ENCODE measurements around the gene PRKAG2. TPM values are rescaled to one million over a fixed set of nuclear protein-coding genes. Genes with fewer than 3 reads are reported as not detected.

The PRKAG2 gene
- total and polyA plus RNA-seq, 10 donors: 15.8 to 50.9 (median 32.8) TPM

DNA sequence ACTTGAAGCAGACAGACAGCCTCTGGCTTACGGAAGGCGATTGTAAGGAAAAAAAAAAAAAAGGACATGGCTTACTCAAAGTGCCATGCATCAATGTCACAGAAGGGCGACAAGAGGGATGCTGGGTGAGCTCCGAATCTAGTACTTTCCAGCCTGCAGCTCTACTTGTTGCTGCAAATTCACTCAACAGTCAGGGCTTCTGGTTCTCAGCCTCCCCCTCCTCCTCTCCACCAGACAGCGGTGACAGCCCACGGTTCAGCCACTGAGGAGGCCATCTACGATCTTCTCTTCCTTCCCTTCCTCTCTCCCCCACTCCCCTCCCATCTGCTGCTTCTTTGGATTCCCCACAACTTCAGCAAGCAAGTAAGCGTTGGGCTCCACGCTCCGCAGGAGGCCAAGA lies 63.5 kb downstream of the PRKAG2 start:
- DNase-seq: no peak
- WGBS, 5 donors: 68 to 73% (median 69%) methylated on average over 10 of the region's 10 CpGs
- no peak overlapping the region for H3K27ac ChIP-seq
- TF ChIP-seq, protein P1, sequence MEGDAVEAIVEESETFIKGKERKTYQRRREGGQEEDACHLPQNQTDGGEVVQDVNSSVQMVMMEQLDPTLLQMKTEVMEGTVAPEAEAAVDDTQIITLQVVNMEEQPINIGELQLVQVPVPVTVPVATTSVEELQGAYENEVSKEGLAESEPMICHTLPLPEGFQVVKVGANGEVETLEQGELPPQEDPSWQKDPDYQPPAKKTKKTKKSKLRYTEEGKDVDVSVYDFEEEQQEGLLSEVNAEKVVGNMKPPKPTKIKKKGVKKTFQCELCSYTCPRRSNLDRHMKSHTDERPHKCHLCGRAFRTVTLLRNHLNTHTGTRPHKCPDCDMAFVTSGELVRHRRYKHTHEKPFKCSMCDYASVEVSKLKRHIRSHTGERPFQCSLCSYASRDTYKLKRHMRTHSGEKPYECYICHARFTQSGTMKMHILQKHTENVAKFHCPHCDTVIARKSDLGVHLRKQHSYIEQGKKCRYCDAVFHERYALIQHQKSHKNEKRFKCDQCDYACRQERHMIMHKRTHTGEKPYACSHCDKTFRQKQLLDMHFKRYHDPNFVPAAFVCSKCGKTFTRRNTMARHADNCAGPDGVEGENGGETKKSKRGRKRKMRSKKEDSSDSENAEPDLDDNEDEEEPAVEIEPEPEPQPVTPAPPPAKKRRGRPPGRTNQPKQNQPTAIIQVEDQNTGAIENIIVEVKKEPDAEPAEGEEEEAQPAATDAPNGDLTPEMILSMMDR (IDR thresholded peaks at IDR 0.05 in 8 of 11, conservative IDR thresholded peaks at IDR 0.05 in 3 of 11): no peak
- no peak for TF ChIP-seq POLR2AphosphoS5 (IDR thresholded peaks at IDR 0.05)
- no peak for TF ChIP-seq POLR2A (IDR thresholded peaks at IDR 0.05)
- H3K4me1 ChIP-seq: peaks cover 0 to 9% (median 0%) of the 10 kb centered on the region in 6 donors
- H3K36me3 ChIP-seq: no peaks in the 10 kb centered on the region
- no peak overlapping the region for H3K4me3 ChIP-seq
- intact Hi-C loops (cut with DNase I; ENCODE audit: low total_unique reads): no loop called here
- H3K9me3 ChIP-seq: no peaks in the 10 kb centered on the region
- H3K27me3 ChIP-seq (replicated peaks in 1 of 7): no peaks in the 10 kb centered on the region

DNA sequence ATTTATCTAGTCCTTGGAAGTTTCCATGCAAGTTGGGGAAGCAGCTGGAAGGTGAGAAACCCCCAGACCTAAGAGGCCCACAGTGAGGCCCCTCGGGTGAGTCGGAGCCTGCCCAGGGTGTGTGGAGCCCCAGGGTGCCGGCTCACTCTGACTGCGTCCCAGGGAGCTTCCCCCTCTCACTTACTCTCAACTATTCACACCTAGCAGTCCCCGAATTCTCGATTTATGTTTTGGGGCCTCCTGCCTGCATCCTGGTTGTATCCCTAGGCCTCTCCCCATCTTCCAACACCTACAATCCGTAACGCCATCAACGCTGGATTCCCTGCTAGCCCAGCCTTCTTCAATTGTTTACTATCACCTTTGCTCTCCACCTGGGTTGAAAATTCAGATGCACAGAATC lies 63.9 kb downstream of the PRKAG2 start:
- WGBS, 5 donors: 81 to 90% (median 86%) methylated on average over 9 of the region's 9 CpGs
- H3K4me1 ChIP-seq: peaks cover 0 to 11% (median 0%) of the 10 kb centered on the region in 6 donors

DNA sequence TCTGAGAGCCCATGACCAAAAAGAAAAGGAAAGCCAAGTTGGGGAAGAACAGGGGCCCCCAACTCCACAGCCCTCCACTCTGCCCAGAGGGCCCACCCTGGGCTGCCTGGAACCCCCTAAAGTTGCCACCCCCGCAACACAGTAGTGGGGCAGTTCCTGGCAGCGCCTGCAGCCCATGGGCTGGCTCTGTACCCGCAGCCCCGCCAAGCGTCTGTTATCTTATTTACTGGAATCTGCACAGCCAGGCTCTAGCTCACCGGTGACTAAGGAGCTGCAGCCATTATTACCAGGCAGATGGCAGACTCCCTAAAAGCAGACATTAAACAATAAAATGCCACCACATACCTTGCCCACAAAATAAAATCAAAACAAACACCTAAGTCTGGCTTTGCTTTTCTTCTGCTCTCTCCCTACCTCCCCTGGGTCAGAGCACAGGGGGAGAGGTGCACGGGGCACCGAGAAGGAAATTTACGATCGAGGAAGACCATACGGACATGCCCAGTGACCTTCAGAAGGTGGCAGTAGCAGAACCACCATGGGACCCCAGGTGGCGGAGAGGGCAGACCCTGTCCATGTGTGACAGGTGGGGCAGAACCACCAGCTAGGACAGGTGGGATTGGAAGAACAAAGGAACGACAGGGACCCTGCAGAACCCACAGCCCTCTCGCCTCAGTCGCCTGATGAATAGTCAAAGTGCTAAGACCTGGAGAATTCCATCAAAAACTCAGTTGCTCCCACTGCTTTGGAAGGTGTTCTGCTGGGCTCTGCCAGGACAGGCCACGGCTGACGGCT lies 66.3 kb downstream of the PRKAG2 start:
- H3K27me3 ChIP-seq (replicated peaks in 1 of 7): no peaks in the 10 kb centered on the region
- H3K4me1 ChIP-seq: peaks cover 0 to 30% (median 3%) of the 10 kb centered on the region in 6 donors
- WGBS, 5 donors: 88 to 93% (median 92%) methylated on average over 16 to 17 of the region's 17 CpGs
- H3K4me3 ChIP-seq: no peak overlapping the region
- TF ChIP-seq POLR2A (IDR thresholded peaks at IDR 0.05) (no peak), POLR2AphosphoS5 (IDR thresholded peaks at IDR 0.05) (no peak)
- TF ChIP-seq, protein P1 (IDR thresholded peaks at IDR 0.05 in 8 of 11, conservative IDR thresholded peaks at IDR 0.05 in 3 of 11): no peak
- H3K27ac ChIP-seq: no peak overlapping the region
- intact Hi-C loops (cut with DNase I; ENCODE audit: low total_unique reads): no loop called here
- peak; percentile 38 for DNase-seq
- no peaks in the 10 kb centered on the region for H3K9me3 ChIP-seq
- no peaks in the 10 kb centered on the region for H3K36me3 ChIP-seq

More for the DNA sequence above, 63.9 kb downstream of the PRKAG2 start:
- TF ChIP-seq POLR2A (IDR thresholded peaks at IDR 0.05) (no peak), POLR2AphosphoS5 (IDR thresholded peaks at IDR 0.05) (no peak)
- TF ChIP-seq, protein P1 (IDR thresholded peaks at IDR 0.05 in 8 of 11, conservative IDR thresholded peaks at IDR 0.05 in 3 of 11): no peak
- intact Hi-C loops (cut with DNase I; ENCODE audit: low total_unique reads): no loop called here
- Histone ChIP-seq H3K4me3 (no peak overlapping the region), H3K27me3 (replicated peaks in 1 of 7) (no peaks in the 10 kb centered on the region), H3K36me3 (no peaks in the 10 kb centered on the region), H3K27ac (no peak overlapping the region), H3K9me3 (no peaks in the 10 kb centered on the region)
- DNase-seq: peak; percentile 34

DNA sequence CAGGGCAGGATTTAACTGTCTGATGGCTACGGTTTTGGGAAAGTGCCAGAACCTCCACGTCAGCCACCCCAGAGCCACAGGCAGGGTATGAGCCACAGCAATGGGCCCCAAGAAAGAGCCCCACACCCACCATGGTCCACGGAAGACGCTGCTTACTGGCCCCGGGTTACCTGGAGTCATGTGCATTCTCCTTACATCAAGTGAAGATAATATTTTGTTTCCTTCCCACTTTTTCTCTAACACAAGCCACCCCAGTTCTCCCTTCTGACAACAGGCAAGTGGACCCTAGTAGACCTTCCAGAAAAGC lies 67.1 kb downstream of the PRKAG2 start:
- H3K27me3 ChIP-seq (replicated peaks in 1 of 7): no peaks in the 10 kb centered on the region
- no peak for DNase-seq
- TF ChIP-seq, protein P1 (IDR thresholded peaks at IDR 0.05 in 8 of 11, conservative IDR thresholded peaks at IDR 0.05 in 3 of 11): no peak
- TF ChIP-seq POLR2AphosphoS5 (IDR thresholded peaks at IDR 0.05) (no peak), POLR2A (IDR thresholded peaks at IDR 0.05) (no peak)
- WGBS, 5 donors: 77 to 96% (median 89%) methylated on average over 5 of the region's 5 CpGs
- H3K4me1 ChIP-seq: peaks cover 0 to 30% (median 3%) of the 10 kb centered on the region in 6 donors
- H3K9me3 ChIP-seq: no peaks in the 10 kb centered on the region
- no peak overlapping the region for H3K4me3 ChIP-seq
- intact Hi-C loops (cut with DNase I; ENCODE audit: low total_unique reads): no loop called here
- no peak overlapping the region for H3K27ac ChIP-seq
- H3K36me3 ChIP-seq: peaks cover 0 to 2% (median 0%) of the 10 kb centered on the region in 6 donors
